HG03342 (cell line): ENCODE measurements around the gene SLC6A6.

Source experiments
- ATAC-seq: cut with Tn5 transposase; IDR thresholded peaks from one replicate; pipeline ENCODE4 v1.9.1; 2021; ENCODE audit warnings: mild to moderate bottlenecking, moderate library complexity; ENCODE audit not compliant: unreplicated experiment

The SLC6A6 gene

GRCh38 chr3:14451844-14452739 is 49.7 kb downstream of the SLC6A6 start:
- ATAC-seq = no peak

DNA sequence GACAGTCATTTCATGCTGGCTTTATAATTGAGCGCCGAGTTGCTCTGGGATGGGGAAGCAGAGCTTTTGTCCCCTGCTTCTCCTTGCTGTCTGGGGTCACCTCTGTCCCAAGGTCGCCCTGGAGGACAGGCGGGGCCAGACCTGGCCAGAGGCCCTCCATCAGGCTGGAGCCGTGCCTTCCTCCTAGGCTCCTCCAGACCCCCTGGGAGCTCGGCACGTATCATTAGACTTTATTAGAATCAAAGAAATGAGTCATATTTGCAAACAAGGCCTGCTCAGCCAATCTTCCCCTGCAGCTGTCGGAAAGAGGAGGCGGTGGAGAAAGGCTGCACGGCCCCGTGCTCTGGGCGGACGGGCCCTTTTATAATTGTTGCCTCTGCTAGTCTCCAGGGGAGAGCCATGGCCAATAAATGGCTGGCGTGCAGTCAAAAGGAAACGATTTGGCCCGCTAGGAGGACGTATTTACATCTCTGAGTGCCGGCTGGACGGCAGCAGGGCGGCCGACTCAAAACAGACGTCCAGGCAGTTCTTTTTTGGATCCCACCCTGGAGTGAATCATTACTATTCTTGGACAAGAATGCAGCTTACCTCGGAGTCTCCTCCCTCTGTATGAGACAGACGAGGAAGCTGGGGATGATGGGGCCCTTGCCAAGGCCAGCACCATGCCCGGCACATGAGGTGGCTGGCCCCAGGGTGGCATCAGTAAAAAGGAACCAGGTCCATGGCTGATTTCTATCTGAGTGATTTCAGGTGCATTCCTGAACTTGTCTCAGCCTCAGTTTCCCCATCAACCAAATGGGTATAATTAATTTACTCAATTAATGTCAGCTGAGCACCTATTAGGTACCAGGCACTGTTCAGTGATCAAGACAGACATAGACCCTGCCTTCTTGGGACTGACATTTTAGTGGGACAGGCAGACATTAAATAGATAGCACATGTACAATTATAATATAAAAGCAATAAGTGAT is 50.6 kb downstream of the SLC6A6 start:
- ATAC-seq = no peak

GRCh38 chr3:14453876-14454638 is 51.7 kb downstream of the SLC6A6 start:
- ATAC-seq = no peak

- ATAC-seq = no peak
Measured at GRCh38 chr3:14454639-14455310, 52.4 kb downstream of the SLC6A6 start.

- ATAC-seq = no peak
Measured at GRCh38 chr3:14455571-14456317, 53.3 kb downstream of the SLC6A6 start.

DNA sequence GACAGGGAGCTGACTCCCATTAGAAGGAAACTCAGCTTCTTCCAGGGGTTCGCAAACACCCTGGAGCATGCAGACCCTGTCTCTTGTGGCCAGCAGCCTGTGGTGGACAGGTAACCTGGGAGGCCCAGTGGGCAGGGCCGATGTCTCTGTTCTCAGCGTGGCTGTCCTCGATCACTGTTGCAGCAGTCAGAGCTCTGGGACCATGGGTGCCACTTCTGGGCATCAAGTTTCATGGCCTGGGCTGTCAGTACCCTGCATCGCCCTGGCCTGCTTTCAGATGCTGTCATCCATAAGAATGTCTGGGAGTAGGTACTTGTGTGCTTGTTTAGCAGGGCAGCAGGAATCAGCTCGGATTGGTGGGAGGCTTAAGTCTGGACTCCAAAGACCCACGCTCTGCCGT is 54.4 kb downstream of the SLC6A6 start:
- no peak for ATAC-seq

DNA sequence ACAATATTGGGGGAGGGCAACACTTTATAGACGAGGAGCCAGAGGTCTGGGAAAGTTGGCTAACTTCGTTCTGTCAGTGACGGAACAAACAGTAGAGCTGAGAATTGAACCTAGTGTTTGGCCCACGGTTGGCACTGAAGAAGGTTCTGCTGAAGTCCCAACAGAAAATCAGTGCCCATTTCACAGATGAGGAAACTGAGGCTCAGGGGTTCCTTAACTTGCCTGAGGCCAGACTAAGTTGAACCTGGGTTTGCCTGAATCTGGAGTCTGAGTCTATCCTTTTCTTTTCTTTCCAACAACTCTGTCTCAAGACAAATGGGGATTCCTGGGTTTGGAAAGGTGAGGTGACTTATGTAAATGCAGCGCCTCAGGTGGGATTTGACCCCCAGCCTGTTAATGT is 55.1 kb downstream of the SLC6A6 start:
- no peak for ATAC-seq

DNA sequence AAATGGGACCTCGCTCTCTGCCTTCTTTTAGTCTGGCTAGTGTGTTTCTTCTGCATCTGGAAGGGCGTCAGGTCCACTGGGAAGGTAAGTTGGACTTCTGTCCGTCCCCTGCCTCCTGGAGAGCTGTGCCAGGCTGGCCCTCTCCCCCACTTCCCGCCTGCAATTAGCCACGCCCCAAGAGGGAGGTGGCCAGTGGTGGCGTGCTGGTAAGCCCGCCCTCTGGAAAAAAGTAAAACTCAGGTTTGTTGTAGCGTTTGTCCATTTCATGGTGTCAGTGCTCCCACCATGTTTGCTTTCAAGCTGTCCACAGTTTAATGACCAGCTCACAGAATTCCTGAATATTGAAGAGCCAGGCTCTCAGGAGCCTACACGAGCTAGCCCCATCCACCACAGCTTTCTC is 55.6 kb downstream of the SLC6A6 start:
- no peak for ATAC-seq

- ATAC-seq = no peak
Measured at GRCh38 chr3:14458434-14459275, 56.2 kb downstream of the SLC6A6 start.

- no peak for ATAC-seq
Measured at GRCh38 chr3:14459384-14459783, 57.0 kb downstream of the SLC6A6 start.

- no peak for ATAC-seq
Measured at GRCh38 chr3:14459787-14460186, 57.4 kb downstream of the SLC6A6 start.

DNA sequence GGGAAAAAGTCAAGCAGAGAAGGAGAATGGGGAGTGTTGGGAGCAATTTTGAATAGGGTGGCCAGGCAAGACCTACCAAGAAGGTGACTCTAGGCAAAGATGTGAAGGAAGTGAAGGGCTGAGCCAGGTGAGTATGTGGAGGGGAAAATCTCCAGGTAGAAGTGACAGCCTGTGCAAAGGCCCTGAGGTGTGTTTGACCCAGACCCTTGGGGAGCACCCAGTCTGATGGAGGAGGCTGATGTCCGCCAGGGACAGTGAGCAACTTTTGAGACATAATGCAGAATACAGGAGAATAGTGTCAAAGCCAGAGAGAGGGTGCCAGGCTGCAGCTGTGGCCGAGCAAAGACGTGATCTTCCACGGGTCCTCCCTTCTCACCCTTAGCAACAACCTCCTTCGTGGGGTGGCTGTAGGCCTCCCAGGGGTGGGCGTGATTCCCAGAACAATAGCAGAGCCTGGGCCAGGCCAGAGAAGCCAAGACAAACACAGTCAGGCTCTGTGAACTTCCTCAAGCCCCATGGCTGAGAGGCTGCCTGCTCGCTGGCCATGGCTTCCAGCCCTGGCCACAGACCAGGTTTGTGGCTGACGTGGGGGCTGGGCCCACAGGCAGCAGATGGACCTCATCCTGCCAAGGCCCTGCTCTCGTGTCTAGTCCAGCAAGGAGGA is 58.1 kb downstream of the SLC6A6 start:
- no peak for ATAC-seq

DNA sequence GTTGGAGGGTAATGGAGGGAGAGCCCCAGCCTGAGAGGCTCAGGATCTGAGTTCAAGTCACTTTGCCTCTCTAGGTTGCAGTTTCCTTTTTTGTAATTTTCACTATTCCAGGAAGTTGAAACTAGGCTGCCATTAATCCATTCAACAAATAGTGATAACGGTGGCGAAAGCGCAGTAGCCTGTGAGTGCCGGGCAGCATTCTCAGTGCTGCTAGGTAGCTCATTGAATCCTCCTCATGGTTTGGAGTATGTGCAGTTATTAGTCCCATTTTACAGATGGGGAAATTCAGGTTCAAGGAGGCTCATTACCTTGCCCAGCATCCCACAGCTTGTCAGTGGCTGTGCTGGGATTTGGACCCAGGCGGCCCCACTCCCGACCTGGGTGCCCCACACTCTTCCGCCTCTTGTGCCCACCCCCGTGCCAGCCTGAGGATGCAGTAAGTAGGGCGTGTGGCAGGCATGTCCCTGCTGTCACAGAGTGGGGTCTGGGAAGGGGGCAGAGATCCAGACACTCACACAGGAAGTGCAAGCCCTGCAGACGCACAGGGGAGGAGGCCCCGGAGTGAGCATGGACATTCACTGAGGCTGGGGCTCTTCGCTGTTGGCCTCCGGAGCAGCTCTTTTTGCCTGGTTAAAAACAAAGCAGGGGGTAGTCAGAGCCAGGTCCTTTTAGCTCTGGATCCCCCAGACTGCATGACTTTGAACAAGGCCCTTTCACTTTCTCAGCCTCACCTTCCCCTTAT is 58.8 kb downstream of the SLC6A6 start:
- ATAC-seq = no peak

- ATAC-seq = no peak
Measured at GRCh38 chr3:14461748-14462324, 59.4 kb downstream of the SLC6A6 start.

DNA sequence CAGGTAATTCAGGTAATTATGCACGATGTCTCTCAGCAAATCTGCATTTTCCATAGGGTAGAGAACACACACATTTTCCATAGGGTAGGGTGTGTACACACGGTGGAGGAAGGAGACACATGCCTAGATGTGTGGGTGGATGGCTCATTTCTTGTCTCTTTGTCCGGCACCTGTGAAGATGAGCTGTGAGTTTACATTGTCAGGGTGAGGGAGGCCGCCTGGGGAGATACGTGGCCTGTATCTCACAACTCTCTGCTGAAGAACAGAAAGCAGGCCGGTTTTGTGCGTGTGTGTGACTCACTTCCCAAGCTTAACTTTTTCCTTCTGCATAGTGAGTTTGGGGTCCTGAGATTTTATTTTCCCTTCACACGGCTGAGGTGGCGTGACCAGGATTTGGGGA is 60.3 kb downstream of the SLC6A6 start:
- ATAC-seq = no peak

- no peak for ATAC-seq
Measured at GRCh38 chr3:14463330-14464140, 61.1 kb downstream of the SLC6A6 start.

DNA sequence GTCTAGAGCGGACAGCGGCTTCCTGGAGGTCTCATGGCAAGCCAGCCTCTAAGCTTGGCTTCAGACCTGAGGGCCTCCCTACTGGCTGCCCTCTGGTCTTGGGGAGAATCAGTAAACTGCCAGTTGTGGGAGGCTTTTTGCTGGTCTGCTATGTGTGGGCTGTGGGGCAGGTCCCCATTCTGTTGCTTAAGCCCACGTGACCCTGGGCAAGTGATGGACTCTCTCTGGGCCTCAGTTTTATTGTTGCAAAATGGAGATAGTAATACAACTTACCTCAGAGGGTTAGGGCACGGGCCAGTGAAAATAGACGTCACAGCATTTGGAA is 61.7 kb downstream of the SLC6A6 start:
- ATAC-seq = no peak
